ENCODE measurements around the gene SMIM14. TPM values are rescaled to one million over a fixed set of nuclear protein-coding genes. Genes with fewer than 3 reads are reported as not detected.
"Not testable (repeated sequence)": the region's sequence is repeated elsewhere in the genome, so short reads cannot be mapped to it uniquely, and the experiment has no call there.

The SMIM14 gene
- total RNA-seq, 1 donor from 2014 or later, result 23.8 TPM

DNA sequence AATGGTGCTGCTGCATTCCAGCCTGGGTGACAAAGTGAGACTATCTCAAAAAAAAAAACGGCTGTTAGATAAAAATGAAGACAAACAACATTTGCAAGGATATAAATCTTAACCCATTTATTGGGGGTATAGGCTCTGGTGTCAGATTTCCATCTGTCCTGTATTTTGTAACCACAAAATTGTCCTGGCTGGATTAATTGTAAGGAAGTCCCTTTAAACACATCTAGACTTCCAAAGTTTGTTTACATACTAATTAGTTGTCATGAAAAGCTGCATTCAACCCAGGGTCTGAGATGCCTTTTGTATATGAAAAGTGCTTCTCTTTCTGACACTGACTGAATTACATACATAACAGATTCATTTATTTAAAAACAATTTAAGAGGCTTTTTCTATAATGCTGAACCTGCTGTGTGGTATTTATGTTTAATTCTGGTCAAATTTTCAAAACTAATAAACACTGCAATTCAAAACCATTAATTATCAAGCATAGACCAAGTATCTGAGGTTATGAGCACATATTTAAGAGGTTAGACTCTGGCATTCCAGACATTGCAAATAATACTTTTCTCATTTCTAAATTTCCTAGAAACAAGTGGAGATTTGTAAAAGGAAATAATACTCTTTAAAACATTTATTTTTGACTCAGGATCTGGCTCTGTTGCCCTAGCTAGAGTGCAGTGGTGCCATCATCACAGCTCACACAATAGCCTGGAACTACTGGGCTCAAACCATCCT, 93.9 kb downstream of the SMIM14 start:
- Histone ChIP-seq H3K27ac (no peak overlapping the region), H3K9me3 (no peaks in the 10 kb centered on the region), H3K4me3 (no peak overlapping the region), H3K4me1 (peaks cover 11% of the 10 kb centered on the region), H3K27me3 (no peaks in the 10 kb centered on the region), H3K36me3 (no peaks in the 10 kb centered on the region)
- no peak for DNase-seq (ENCODE audit: extremely low spot score in 2 of 2)
- TF ChIP-seq, protein P1, sequence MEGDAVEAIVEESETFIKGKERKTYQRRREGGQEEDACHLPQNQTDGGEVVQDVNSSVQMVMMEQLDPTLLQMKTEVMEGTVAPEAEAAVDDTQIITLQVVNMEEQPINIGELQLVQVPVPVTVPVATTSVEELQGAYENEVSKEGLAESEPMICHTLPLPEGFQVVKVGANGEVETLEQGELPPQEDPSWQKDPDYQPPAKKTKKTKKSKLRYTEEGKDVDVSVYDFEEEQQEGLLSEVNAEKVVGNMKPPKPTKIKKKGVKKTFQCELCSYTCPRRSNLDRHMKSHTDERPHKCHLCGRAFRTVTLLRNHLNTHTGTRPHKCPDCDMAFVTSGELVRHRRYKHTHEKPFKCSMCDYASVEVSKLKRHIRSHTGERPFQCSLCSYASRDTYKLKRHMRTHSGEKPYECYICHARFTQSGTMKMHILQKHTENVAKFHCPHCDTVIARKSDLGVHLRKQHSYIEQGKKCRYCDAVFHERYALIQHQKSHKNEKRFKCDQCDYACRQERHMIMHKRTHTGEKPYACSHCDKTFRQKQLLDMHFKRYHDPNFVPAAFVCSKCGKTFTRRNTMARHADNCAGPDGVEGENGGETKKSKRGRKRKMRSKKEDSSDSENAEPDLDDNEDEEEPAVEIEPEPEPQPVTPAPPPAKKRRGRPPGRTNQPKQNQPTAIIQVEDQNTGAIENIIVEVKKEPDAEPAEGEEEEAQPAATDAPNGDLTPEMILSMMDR (IDR thresholded peaks at IDR 0.05), result no peak
- TF ChIP-seq POLR2AphosphoS5 (IDR thresholded peaks at IDR 0.05; ENCODE audit: insufficient read depth in 1 of 2, low read depth in 1 of 2), result no peak
- TF ChIP-seq POLR2A (IDR thresholded peaks at IDR 0.05), result no peak
- intact Hi-C loops (cut with DNase I), result no loop called here

- H3K9me3 ChIP-seq; intact Hi-C loops (cut with DNase I); H3K36me3 ChIP-seq; H3K27ac ChIP-seq; H3K27me3 ChIP-seq; DNase-seq (ENCODE audit: extremely low spot score in 2 of 2); H3K4me3 ChIP-seq: not testable (repeated sequence)
- H3K4me1 ChIP-seq, result peaks cover 11% of the 10 kb centered on the region
These were observed 94.6 kb downstream of the SMIM14 start for GRCh38 chr4:39544080-39544479.

- no peak for DNase-seq (ENCODE audit: extremely low spot score in 2 of 2)
- Histone ChIP-seq H3K4me3 (no peak overlapping the region), H3K4me1 (peaks cover 11% of the 10 kb centered on the region), H3K27ac (no peak overlapping the region), H3K27me3 (no peaks in the 10 kb centered on the region), H3K9me3 (no peaks in the 10 kb centered on the region), H3K36me3 (no peaks in the 10 kb centered on the region)
- intact Hi-C loops (cut with DNase I), result no loop called here
- TF ChIP-seq POLR2A (IDR thresholded peaks at IDR 0.05), result no peak
- no peak for TF ChIP-seq POLR2AphosphoS5 (IDR thresholded peaks at IDR 0.05; ENCODE audit: insufficient read depth in 1 of 2, low read depth in 1 of 2)
- TF ChIP-seq, protein P1 (IDR thresholded peaks at IDR 0.05), result no peak
These were observed 95.6 kb downstream of the SMIM14 start for GRCh38 chr4:39543034-39543433.

GRCh38 chr4:39542611-39543012, 96.1 kb downstream of the SMIM14 start:
- H3K36me3 ChIP-seq, result no peaks in the 10 kb centered on the region
- no peak overlapping the region for H3K27ac ChIP-seq
- no peak overlapping the region for H3K4me3 ChIP-seq
- no peaks in the 10 kb centered on the region for H3K9me3 ChIP-seq
- H3K4me1 ChIP-seq, result peaks cover 11% of the 10 kb centered on the region
- H3K27me3 ChIP-seq, result no peaks in the 10 kb centered on the region
- DNase-seq (ENCODE audit: extremely low spot score in 2 of 2), result no peak
- TF ChIP-seq, protein P1 (IDR thresholded peaks at IDR 0.05), result no peak
- TF ChIP-seq POLR2AphosphoS5 (IDR thresholded peaks at IDR 0.05; ENCODE audit: insufficient read depth in 1 of 2, low read depth in 1 of 2) (no peak), POLR2A (IDR thresholded peaks at IDR 0.05) (no peak)
- intact Hi-C loops (cut with DNase I), result no loop called here

GRCh38 chr4:39541987-39542610, 96.6 kb downstream of the SMIM14 start:
- no peaks in the 10 kb centered on the region for H3K9me3 ChIP-seq
- DNase-seq (ENCODE audit: extremely low spot score in 2 of 2), result no peak
- no peaks in the 10 kb centered on the region for H3K36me3 ChIP-seq
- no peak overlapping the region for H3K27ac ChIP-seq
- peaks cover 11% of the 10 kb centered on the region for H3K4me1 ChIP-seq
- H3K27me3 ChIP-seq, result no peaks in the 10 kb centered on the region
- no peak overlapping the region for H3K4me3 ChIP-seq
- intact Hi-C loops (cut with DNase I), result no loop called here
- TF ChIP-seq, protein P1 (IDR thresholded peaks at IDR 0.05), result no peak
- TF ChIP-seq POLR2AphosphoS5 (IDR thresholded peaks at IDR 0.05; ENCODE audit: insufficient read depth in 1 of 2, low read depth in 1 of 2) (no peak), POLR2A (IDR thresholded peaks at IDR 0.05) (no peak)
